Measurements from ENCODE around the gene SCN5A.

Gene SCN5A

GRCh38 chr3:38515367-38515766 is 134.1 kb downstream of the SCN5A start:
- in situ Hi-C loops (cut with MboI; ENCODE audit: low sequenced_read_pairs) = no loop called here

DNA sequence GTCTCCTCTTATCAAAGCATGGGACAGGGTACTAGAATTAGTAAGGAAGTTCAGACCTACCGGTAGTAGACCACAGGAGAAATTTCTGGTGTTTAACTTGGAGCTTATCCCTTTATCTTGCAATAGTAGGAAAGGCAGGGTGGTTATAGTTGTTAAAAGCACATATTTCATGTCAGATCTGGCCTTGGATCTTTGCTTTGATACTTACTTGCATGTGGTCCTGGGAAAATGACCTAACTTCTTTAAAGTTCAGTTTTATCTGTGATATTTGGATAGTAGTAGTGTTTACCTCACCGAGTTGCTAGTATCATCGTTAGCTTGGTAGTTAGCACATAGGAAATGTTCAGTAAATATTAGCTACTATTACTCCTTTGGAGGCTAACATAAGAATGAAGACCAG is 137.9 kb downstream of the SCN5A start:
- in situ Hi-C loops (cut with MboI; ENCODE audit: low sequenced_read_pairs) = no loop called here

DNA sequence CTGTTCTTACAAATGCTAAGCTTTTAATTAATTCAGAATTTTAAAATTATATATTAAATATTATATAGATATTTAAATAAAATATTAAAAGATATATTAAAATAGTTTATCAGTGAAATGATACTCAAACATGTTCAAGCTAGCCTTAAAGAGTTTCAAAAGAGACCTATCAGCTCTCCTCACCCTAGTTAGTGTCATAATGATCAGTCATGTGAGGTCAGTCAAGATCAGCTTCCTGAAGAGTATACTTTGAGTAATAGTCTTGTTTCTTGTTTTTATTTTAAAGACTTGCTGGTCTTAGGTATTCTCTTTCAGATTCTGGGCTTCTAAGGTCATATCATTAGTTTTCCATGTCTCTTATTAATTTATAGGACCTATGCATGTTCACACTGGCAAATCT is 138.9 kb downstream of the SCN5A start:
- in situ Hi-C loops (cut with MboI; ENCODE audit: low sequenced_read_pairs) = no loop called here

- in situ Hi-C loops (cut with MboI; ENCODE audit: low sequenced_read_pairs) = no loop called here
These were observed 139.8 kb downstream of the SCN5A start for GRCh38 chr3:38509732-38510131.

DNA sequence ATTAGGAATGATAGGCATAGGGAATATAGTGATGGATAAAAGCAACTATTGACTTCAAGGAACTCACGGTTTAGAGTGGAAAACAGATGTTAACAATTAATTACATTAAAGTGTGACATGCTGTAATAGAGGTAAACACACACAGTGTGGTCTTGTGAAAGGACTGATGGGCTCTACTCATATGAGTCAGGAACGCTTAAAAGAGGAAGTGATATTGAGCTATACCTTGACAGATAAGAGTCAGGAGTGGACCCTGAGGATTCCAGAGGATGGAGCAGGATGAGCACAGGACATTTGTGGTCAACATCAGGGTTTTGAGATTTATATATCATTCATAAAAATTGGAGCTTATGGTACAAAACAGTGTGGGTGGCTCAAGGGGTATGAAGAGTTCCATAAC is 142.4 kb downstream of the SCN5A start:
- in situ Hi-C loops (cut with MboI; ENCODE audit: low sequenced_read_pairs) = no loop called here

DNA sequence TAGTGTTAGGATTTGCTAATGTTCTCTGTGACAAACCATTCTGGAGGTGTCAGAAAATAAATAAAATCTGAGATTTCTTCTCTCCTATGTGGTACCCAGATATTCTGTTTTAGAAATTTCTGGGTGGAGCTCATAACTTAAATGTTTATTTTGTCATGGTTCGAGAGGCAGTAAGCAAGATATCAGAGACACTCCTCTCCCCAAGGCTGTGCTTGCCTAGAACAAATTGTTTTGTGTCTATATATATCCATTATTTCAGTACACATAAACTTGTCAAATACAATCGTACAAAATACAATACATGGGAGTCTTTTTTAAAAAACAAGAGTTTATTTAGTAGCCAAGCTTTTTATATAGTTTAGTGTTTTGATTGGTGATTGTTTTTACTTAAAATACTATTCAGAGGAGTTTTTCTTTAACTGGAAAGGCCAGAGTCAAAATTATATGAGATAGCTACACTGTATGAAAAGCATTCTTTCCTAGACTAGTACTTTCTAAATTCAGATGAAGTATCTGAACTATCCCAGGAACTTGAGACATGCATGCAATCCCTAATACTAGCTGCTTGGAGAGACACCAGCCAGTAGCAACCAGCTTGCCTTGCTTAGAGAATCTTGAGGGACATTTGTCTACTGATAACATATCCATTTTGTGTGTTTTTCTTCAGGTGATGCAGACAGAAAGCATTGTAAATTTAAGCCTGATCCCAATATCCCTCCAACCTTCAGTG is 148.6 kb downstream of the SCN5A start:
- in situ Hi-C loops (cut with MboI; ENCODE audit: low sequenced_read_pairs) = no loop called here

Data from HL-60/S4 treated with phorbol 12-myristate 13-acetate at 8.2 ng/mL for 4 days and 3 days (cell line).